Germinal center (tissue), 1 donor: Measurements from ENCODE around the gene SHLD1.
"Not testable (repeated sequence)": the region's sequence is repeated elsewhere in the genome, so short reads cannot be mapped to it uniquely, and the experiment has no call there.

Experiments used
- DNase-seq: peaks from one replicate; pipeline ENCODE4 v3.0.0; 2012; ENCODE audit warnings: mixed read lengths, low spot score

SHLD1 gene

DNA sequence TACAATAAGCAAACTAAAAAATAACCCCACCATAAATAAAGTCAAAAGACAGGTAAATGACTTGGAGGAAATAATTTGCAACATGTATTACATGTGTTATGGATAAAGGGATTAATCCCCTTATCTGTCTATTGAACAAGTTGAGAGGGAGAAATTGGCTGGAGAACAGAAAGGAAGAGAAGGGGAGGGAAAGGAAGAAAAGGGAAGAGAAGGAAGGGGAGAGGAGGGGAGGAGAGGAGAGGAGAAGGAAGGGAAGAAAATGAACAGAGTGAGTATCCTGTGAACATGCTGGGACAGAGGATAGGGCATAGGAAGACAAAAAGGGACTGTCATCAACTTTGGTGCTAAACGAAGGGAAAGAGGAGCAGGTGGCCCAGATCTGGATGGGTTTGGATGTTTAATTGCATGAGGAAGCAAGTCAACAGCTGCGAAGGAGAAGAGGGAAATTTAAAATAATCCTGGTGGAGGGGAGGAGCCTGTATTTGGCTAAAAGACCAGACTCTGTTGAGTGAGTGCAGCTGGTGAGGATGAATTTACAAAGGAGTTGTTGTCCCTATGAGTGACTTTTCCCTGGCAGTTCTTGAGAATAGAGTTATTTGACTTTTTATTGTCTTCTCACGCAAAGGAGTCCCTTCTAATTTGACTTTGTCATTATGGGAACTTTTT is 14.2 kb upstream of the SHLD1 start:
- no peak for DNase-seq

DNA sequence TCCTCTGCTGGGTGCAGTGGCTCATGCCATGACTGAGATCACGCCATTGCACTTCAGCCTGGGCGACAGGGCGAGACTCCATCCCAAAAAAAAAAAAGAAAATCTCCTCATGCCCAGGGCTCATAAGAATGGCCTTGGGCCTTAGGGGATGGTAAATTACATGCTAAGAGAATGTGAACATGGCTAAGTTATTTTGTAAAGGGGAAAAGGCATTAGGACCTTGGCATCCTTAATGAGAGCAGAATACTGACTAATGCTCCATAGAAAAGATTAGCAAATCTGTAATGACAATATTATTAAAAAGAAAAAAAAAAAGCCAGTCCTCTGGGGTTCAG is 12.6 kb upstream of the SHLD1 start:
- DNase-seq = no peak

DNA sequence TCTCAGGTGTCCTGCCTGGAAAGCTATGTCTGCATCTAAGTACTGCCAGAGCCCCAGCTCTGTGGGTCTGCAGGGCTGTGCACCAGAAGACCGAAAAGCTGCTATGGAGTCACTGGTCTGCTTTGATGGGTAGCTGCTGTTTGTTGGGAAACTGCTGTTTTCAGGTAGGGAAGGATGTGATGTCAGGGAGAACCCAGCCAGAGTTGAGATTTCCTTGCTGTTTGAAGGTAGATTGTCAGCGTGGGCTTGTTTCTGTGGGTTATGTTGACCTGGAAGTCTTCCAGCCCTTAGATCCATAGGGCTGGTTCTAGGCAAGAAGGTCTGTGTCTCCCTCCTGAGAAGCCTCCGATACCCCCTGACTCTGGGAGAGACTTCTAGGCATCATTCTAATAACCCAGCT is 12.2 kb upstream of the SHLD1 start:
- DNase-seq = no peak

DNA sequence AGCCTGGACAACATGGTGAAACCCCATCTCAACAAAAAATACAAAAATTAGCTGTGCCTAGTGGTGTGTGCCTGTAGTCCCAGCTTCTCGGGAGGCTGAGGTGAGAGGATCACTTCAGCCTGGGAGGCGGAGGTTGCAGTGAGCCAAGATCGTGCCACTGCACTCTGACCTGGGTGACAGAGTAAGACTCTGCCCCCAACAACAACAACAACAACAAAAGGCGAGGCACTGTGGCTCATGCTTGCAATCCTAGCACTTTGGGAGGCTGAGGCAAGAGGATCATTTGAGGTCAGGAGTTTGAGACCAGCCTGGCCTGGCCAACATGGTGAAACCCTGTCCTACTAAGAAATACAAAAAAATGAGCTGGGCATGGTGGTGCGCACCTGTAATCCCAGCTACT is 9.6 kb upstream of the SHLD1 start:
- DNase-seq = not testable (repeated sequence)

DNA sequence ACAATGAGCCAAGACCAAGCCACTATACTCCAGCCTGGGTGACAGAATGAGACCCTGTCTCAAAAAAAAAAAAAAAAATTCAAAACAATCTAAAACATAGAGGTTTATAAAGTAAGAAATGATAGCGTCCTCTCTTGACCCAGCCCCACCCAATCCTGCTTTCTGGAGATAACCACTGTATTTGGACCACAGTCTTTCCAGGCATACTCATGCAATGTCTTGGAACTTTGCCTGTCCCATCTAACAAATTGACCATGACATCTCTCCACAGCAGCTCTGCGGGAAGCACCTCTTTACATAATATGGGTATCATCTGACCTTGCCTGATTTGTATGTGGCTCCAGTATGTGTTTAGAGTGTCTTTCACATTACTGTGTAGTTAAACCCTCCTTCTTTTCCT is 9.1 kb upstream of the SHLD1 start:
- no peak for DNase-seq

DNA sequence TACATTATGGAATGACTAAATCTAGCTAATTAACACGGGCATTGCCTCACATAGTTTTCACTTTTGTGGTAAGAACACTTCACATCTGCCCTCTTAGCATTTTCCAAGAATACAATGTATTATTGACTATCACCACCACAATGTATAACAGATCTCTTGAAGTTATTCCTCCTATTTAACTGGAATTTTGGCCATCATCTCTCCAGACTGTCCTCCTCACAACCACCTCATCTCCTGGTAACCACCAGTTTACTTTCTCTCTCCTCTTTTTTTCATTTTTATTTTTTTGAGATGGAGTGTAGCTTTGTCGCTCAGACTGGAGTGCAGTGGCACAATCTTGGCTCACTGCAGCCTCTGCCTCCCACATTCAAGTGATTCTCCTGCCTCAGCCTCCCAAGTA is 8.2 kb upstream of the SHLD1 start:
- DNase-seq = no peak

DNA sequence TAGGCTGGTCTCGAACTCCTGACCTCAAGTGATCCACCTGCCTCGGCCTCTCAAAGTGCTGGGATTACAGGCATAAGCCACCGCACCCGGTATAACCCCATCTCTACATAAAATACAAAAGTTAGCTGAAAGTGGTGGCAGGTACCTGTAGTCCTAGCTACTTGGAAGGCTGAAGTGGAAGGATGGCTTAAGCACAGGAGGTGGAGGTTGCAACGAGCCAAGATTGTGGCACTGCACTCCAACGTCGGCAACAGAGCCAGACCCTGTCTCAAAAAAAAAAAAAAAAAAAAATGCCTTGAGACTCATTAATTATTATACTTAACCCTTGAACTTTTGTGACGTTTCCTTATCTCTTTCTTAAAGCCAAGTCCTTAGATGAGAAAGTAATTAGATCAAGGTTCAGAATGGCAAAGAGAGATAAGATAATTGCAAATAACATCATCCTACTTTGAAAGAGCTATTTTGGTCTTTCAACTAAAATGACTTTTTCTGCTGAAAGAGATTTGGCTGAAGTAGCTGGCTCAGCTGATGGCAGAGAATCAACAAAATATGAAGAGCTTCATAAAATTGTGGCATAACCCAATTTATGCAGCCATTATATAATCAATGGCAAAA is 4.7 kb upstream of the SHLD1 start:
- DNase-seq = no peak

DNA sequence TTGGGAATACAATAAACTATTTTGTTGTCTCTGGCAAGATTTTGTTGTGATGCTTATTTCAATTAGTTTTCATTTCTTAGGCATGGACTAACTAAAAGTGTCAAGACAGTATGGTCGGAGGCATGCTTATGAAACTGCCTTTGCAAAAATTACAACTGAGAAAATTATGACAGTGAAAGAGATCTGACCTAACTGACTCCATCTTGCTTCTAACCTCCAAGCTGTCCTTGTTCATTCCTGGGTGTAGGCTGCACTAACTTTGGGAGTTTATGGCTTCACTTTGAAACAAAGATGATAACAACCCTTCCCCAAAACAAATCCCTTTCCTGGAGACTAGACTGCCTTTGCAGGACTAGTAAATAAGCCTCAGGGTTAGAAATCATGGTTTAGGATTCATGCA is 4.1 kb upstream of the SHLD1 start:
- DNase-seq = no peak

DNA sequence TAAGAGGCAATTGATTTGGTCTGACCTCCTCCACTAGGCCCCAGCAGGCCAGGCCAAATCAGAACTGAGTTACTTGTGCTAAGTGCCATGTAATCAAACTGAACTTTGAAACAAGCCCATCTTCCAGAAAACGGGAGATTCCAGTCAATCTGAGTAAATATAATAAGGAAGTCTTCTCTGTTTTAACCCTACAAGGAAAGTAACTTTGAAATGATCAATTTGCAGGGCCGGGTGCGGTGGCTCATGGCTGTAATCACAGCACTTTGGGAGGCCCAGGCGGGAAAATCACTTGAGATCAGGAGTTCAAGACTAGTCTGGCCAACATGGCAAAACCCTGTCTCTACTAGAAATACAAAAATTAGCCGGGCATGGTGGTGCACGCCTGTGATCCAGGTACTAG is 2.0 kb upstream of the SHLD1 start:
- DNase-seq = no peak

DNA sequence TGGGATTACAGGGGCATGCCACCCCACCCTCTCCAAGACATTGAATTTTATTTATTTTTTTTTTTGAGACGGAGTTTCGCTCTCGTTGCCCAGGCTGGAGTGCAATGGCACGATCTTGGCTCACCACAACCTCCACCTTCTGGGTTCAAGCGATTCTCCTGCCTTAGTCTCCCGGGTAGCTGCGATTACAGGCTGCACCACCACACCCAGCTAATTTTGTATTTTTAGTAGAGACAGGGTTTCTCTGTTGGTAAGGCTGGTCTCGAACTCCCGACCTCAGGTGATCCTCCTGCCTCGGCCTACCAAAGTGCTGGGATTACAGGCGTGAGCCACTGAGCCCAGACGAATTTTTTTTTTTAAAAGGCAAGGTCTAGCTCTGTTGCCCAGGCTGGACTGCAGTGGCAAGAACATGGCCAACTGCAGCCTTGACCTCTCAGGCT is 669 bp upstream of the SHLD1 start:
- not testable (repeated sequence) for DNase-seq

DNA sequence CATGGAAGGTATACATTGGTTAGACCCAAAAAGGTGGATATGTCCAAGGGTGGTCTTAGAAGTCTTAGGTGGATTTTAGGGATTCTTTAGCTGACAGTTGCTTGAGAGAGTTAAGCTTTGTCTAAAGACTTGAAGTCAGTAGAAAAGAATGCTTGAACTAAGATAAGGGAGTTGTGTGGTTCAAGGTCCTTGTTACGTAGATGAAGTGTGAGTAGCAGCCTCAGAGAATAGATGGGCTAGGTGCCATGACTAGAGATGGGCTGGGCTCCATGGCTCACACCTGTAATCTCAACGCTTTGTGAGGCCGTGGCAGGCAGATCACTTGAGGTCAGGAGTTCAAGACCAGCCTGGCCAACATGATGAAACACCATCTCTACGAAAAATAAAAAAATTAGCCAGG is 1.7 kb downstream of the SHLD1 start:
- DNase-seq = no peak

DNA sequence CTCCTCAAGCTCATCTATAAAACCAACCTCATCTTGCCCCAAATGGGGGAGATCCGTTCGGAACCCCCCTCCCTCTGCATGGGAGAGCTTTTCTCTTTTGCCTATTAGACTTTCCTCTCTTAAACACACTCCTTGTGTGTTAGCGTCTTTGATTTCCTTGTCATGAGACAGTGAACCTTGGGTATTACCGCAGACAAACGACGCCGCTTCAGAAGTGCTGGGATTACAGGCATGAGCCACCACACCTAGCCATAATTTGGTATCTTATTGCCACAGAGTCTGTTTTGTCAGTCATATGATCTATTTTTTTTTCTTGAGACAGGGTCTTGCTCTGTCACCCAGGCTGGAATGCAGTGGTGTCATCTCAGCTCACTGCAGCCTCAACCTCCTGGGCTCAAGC is 3.6 kb downstream of the SHLD1 start:
- DNase-seq = no peak

DNA sequence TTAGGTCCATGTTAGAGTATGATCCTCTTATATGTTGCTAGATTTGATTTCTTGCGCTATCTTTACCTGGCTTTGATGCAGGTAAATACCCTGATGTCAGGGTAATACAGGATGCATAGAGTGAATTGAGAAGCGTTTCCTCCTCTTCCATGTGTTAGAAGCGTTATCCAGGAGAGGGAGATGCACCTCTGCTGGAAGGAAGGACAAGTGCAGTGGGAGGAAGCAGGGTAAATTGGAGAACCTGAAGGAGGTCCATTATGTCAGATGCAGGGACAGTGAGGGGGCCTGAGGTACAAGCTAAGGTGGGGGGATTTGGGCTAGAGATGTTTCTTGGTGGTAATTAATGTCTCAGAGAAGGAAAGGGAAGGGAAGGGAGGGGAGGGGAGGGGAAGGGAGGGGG is 7.7 kb downstream of the SHLD1 start:
- DNase-seq = no peak

DNA sequence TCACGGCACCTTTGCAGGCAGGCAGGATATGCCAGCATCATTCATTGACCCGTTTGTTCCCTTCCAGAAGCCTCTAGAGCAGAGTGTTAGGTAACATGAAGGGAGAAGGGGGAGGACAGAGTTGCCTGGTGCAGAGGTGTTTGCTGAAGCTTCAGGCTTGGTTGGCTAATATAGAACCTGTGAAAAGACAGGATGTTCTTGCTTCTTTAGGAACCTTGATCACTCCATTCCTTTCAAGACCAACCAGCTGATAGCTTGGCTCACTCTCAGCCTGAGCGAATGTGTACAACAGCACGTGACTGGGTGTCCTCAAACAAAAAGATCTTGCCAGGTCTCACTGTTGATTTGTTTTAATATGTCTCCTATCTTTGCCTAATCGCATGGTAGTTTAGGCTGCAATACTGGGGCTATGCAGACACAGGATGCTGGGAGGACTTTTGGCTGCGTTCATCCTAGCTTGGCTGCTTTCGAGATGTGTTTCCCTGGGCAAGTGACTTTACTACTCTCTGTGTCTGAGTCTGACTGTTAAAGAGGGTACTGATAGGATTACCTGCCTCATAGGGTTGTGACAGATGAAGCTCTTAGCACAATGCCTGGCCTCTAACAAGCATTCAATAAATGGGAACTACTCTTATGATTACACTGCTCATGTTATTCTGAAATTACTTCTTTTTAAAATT is 16.0 kb downstream of the SHLD1 start:
- no peak for DNase-seq

DNA sequence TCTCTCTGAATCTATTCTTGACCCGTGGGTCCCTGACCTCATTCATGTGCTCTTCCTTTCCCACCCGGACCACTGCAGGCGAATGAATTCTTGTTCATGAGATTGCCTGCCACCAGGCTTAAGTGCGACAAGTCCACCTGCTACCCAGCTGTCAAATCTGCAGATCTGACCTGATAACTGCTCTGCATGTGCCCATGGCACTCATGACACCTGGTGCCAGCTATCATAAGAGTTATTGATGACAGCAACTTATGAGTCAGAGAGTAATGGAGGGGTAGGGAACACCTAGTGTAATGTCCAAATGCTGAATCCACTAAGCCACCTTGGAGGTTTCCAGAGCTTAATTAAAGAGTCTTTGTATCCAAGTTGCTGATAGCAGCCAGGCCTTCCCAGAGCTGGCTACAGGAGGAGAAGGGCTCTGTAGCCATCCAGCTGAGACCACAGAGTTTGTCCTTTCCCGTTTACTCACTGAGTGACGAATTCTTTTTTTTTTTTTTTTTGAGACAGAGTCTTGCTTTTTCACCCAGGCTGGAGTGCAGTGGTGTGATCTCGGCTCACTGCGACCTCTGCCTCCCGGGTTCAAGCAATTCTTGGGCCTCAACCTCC is 17.4 kb downstream of the SHLD1 start:
- no peak for DNase-seq

DNA sequence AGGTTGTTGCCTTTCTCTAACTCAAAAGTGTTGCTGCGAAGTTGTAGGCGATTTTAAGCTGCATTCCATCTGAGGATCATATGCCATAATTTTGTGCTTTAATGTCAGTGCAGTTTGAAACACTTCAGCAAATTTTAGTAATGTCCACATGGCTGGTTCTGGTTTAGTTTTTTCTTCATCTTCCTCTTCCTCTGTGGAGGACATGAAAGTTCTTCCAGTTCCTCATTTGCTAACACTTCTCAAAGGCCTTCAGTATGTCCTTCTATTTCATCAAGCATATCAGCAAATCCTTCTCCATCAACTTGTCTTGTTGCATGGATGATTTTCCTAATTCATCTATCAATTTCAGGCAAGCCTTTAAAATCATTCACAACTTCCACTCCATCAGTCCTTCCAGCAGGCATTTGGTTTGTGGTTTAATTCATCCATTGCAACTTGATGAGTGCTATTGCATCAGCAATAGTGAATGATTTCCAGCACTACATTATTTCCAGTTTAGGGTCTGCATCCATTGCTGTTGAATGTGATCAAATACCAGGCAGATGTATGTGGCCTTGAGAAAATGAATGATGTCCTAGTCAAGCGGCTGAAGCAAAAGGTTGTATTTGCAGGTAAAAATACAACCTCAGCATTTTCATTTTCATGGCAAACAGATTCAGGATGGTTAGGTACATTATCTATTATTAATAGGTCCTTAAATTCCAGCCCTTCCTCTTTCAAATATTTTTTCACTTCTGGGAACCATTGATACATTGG is 20.2 kb downstream of the SHLD1 start:
- no peak for DNase-seq

DNA sequence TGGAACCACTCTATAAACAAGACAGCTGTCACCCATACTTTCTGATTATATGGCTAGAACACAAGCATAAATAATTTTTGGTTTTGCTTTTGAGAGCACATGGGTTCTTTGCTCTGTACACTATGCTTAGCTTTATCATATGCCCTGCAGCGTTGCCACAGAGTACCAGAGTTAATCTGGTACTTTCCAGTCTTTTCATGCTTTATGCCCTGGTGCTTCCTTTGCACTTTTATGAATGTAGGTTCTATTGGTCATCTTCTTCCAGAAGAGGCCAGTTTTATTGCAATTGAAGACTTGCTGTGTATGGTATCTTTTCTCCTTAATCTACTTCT is 20.8 kb downstream of the SHLD1 start:
- no peak for DNase-seq

DNA sequence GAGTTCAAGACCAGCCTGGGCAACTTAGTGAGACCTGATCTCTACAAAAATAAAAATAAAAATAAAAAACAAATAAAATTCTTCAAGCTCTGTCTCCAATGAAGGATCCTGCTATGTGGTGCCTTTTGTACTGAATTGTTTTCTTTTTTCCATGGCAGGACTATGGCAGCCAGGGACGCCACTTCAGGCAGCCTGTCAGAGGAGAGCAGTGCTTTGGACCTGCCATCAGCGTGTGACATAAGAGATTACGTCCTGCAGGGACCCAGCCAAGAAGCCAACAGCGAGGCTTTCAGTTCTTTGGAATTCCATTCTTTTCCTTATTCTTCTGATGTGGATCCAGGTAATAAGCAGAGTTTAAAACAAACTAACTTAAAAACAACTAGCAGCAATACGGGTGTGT is 22.5 kb downstream of the SHLD1 start:
- no peak for DNase-seq

DNA sequence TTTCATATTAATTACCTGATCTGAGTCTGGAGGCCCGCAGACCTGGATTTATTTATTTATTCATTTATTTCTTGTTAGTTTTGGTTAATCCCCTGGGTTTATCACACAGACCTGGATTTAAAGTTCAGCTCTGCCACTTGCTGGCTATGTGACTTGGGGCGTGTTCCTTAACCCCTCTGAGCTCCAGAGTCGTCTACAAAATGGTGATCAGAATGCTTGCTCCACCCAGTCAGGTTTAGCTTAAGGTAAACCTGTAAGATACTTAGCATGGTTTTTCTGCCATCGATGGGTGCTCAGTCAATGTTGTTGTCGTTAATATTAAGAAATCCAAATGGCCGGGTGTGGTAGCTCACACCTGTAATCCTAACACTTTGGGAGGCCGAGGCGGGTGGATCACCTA is 23.4 kb downstream of the SHLD1 start:
- no peak for DNase-seq

DNA sequence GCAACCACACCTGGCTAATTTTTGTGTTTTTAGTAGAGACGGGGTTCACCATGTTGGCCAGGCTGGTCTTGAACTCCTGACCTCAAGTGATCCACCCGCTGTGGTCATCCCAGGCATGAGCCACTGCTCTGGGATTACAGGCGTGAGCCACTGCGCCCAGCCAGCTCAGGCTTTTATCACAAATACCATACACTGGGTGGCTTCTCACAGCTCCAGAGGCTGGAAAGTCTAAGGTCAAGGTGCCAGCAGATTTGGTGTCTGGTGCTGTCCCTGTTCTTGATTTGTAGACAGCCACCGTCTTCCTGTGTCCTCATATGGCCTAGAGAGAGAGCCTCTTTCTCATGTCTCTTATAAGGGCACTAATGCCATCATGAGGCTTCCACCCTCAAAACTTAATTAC is 25.9 kb downstream of the SHLD1 start:
- DNase-seq = no peak

DNA sequence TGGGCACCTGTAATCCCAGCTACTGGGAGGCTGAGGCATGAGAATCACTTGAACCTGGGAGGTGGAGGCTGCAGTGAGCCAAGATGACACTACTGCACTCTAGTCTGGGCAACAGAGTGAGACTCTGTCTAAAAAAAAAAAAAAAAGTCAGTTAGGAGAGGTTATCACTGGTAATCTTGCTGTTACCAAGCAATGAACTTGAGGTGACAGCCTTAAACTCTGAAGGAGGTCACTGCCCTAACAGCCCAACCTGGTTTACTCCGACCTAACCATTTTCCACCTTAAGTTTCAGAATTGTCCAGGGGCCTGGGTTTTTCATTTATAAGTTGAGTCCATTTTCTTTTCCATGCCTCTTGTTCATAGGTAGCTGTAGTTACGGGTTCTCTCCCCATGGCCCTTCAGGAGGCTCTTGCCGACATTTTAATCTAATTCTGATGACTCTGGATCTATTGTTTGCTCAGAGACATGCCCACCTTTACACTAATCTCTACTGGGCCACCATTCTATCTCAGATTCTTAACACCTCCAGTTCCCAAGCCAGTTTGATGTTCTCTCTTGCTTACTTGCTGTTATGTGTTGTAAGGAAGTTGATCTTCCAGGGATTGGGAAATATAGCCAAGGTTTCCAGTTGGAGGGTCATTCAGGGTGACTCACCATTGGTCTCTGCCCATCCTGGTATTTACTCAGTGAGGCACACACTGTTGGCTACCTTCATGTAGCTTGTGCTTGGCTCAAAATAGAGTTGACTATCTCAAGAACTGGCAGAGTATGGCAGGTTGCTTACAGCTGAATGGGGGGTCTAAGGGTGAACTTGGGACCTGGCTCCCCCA is 29.1 kb downstream of the SHLD1 start:
- no peak for DNase-seq

DNA sequence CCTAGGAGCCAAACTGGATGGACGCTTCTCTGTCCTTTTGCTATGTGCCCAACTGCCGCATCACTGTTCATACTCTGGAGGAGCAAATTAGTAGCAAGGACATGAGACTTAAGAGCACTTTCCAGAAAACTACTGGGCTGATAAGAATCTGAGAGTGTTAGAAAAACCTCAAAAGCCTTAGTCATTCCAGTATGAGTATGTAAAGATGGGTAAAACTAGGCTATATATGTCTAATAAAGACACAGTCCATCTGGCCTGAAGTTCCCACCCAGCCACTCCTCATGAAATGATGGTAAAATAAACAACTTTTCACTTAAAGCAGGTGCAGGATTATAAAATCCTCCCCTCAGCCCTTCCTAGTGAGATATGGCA is 30.6 kb downstream of the SHLD1 start:
- DNase-seq = no peak
